A549 (cell line): ENCODE measurements around the gene PTPRD.

Experiments used
- CEBPB ChIP-seq, 2 experiments: fragments of >200 bp in 1 of 2; sonication (Bioruptor Twin) in 1 of 2; formaldehyde crosslinking in 1 of 2; IDR thresholded peaks; 2 replicates each; pipeline ENCODE4 v1.6.1; 2012 to 2016
- CTCF ChIP-seq: fragments of >200 bp; sonication (Bioruptor Twin); formaldehyde crosslinking; IDR thresholded peaks from 3 replicates; pipeline ENCODE4 v1.5.1; 2016
- FOSB ChIP-seq: fragments of 250-450 bp; sonication (Bioruptor Pico); IDR thresholded peaks from 2 replicates; pipeline ENCODE4 v1.5.0; 2020; ENCODE audit warnings: mild to moderate bottlenecking, moderate library complexity
- PHF8 ChIP-seq: fragments of 200-600 bp; sonication (generic); IDR thresholded peaks from 2 replicates; pipeline ENCODE4 v1.6.1; 2016; ENCODE audit warnings: low read depth, mild to moderate bottlenecking, antibody characterized with exemption, moderate library complexity, borderline replicate concordance
- RFX5 ChIP-seq: fragments of 450-650 bp; IDR thresholded peaks from 2 replicates; pipeline ENCODE4 v1.7.1; 2014; ENCODE audit warnings: antibody characterized with exemption, mild to moderate bottlenecking, moderate library complexity
- SMC3 ChIP-seq: fragments of >200 bp; sonication (Bioruptor Twin); formaldehyde crosslinking; IDR thresholded peaks from 3 replicates; pipeline ENCODE4 v1.6.1; 2018; ENCODE audit warnings: inconsistent platforms
- TP53 ChIP-seq: fragments of 250-450 bp; sonication (Bioruptor Pico); IDR thresholded peaks from 2 replicates; pipeline ENCODE4 v1.5.0; 2021; ENCODE audit warnings: mild to moderate bottlenecking, moderate library complexity
- USF2 ChIP-seq: fragments of 450-650 bp; IDR thresholded peaks from 2 replicates; pipeline ENCODE4 v1.6.1; 2014; ENCODE audit warnings: antibody characterized with exemption

GRCh38 chr9:8960254-8960653, 1652.5 kb downstream of the PTPRD start:
- TF ChIP-seq CTCF (no peak), RFX5 (no peak), TP53 (CRISPR knock-in tag) (no peak), SMC3 (no peak), PHF8 (no peak), CEBPB (IDR thresholded peaks at IDR 0.05) (no peak), FOSB (CRISPR knock-in tag) (no peak), USF2 (no peak)
